ENCODE data around the gene SYNE1.

DNA sequence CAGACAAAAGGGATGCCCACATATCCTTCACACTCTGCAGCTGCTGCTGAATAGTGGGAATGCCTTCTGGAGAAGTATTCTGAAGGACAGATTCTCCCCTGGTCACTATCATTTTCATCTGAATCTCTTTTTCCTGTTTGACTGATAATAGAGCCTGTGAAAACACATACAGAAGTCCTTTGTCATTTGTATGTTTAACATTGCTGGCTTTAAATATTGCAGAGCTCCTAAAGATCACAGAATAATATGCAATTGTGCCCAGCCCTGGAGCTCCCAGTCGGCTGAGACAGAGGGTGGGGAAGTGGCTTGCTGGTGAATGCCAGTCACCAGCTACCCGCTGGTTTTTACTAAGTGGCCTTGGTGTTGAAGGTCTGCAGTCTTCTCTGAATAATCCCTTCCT is 272.3 kb downstream of the SYNE1 start:
- TF ChIP-seq, protein P1, sequence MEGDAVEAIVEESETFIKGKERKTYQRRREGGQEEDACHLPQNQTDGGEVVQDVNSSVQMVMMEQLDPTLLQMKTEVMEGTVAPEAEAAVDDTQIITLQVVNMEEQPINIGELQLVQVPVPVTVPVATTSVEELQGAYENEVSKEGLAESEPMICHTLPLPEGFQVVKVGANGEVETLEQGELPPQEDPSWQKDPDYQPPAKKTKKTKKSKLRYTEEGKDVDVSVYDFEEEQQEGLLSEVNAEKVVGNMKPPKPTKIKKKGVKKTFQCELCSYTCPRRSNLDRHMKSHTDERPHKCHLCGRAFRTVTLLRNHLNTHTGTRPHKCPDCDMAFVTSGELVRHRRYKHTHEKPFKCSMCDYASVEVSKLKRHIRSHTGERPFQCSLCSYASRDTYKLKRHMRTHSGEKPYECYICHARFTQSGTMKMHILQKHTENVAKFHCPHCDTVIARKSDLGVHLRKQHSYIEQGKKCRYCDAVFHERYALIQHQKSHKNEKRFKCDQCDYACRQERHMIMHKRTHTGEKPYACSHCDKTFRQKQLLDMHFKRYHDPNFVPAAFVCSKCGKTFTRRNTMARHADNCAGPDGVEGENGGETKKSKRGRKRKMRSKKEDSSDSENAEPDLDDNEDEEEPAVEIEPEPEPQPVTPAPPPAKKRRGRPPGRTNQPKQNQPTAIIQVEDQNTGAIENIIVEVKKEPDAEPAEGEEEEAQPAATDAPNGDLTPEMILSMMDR (IDR thresholded peaks at IDR 0.05; ENCODE audit: low read depth, low read length, missing input control) = no peak
- TF ChIP-seq SP1 (IDR thresholded peaks at IDR 0.05) (no peak), HNF4A (conservative IDR thresholded peaks at IDR 0.05) (no peak), REST (IDR thresholded peaks at IDR 0.05) (no peak), TAF1 (conservative IDR thresholded peaks at IDR 0.05) (no peak), MAX (IDR thresholded peaks at IDR 0.05) (no peak), EGR1 (IDR thresholded peaks at IDR 0.05; ENCODE audit: low read depth in 2 of 2) (no peak), RAD21 (IDR thresholded peaks at IDR 0.05) (no peak)
